Stomach smooth muscle (tissue), 2 donors: ENCODE measurements around the gene DSCAML1.
A peak's percentile ranks its signal among the peaks of the same experiment; 100 is the strongest.

Experiments used
- H3K27ac ChIP-seq: one replicate; pipeline ENCODE4 v1.7.0; 2013; ENCODE audit warnings: mild to moderate bottlenecking, low read length, inconsistent platforms
- H3K27me3 ChIP-seq, 2 donors: one replicate each; pipeline ENCODE4 v1.7.0; 2013; ENCODE audit warnings: low read length in 2 of 2; ENCODE audit not compliant: insufficient read depth in 2 of 2, control insufficient read depth in 1 of 2
- H3K36me3 ChIP-seq, 2 donors: one replicate each; pipeline ENCODE4 v1.7.0; 2013; ENCODE audit warnings: low read length in 2 of 2; ENCODE audit not compliant: control insufficient read depth in 2 of 2, insufficient read depth in 2 of 2
- H3K4me1 ChIP-seq: one replicate; pipeline ENCODE4 v1.7.0; 2013; ENCODE audit warnings: low read length; ENCODE audit not compliant: control insufficient read depth, insufficient read depth
- H3K4me3 ChIP-seq, 2 donors: one replicate each; pipeline ENCODE4 v1.7.0; 2013; ENCODE audit warnings: low read length in 2 of 2
- H3K9ac ChIP-seq, 2 donors: one replicate each; pipeline ENCODE4 v1.7.0; 2013; ENCODE audit warnings: low read length in 2 of 2, mild to moderate bottlenecking in 1 of 2
- H3K9me3 ChIP-seq, 2 donors: one replicate each; pipeline ENCODE4 v1.7.0; 2013; ENCODE audit warnings: low read length in 2 of 2; ENCODE audit not compliant: control insufficient read depth in 2 of 2
- donor health status: healthy.
- donor health status: Pancreatic carcinoma.

Gene DSCAML1

GRCh38 chr11:117830072-117830471, 33.1 kb upstream of the DSCAML1 start:
- no peaks in the 10 kb centered on the region for H3K9me3 ChIP-seq
- peaks cover 2 to 10% of the 10 kb centered on the region in 2 donors for H3K36me3 ChIP-seq
- no peak overlapping the region for H3K27ac ChIP-seq
- peaks cover 4 to 16% of the 10 kb centered on the region in 2 donors for H3K27me3 ChIP-seq
- no peak overlapping the region for H3K9ac ChIP-seq
- no peak overlapping the region for H3K4me3 ChIP-seq
- peaks cover 25% of the 10 kb centered on the region for H3K4me1 ChIP-seq

- peaks cover 4 to 16% of the 10 kb centered on the region in 2 donors for H3K27me3 ChIP-seq
- no peak overlapping the region for H3K27ac ChIP-seq
- H3K36me3 ChIP-seq = peaks cover 0 to 6% of the 10 kb centered on the region in 2 donors
- H3K4me3 ChIP-seq = no peak overlapping the region
- H3K9ac ChIP-seq = peak overlapping the region in 1 of 2 donors; percentile 36
- peaks cover 31% of the 10 kb centered on the region for H3K4me1 ChIP-seq
- H3K9me3 ChIP-seq = no peaks in the 10 kb centered on the region
Observed at GRCh38 chr11:117829369-117829725, 32.3 kb upstream of the DSCAML1 start.

- H3K4me3 ChIP-seq = no peak overlapping the region
- H3K9me3 ChIP-seq = no peaks in the 10 kb centered on the region
- H3K4me1 ChIP-seq = peaks cover 37% of the 10 kb centered on the region
- H3K27me3 ChIP-seq = peaks cover 4 to 16% of the 10 kb centered on the region in 2 donors
- H3K36me3 ChIP-seq = peaks cover 0 to 2% of the 10 kb centered on the region in 2 donors
- H3K9ac ChIP-seq = peak overlapping the region in 1 of 2 donors; percentile 36
- H3K27ac ChIP-seq = no peak overlapping the region
Observed at GRCh38 chr11:117828611-117829368, 31.8 kb upstream of the DSCAML1 start.

GRCh38 chr11:117827521-117828511, 30.8 kb upstream of the DSCAML1 start:
- Histone ChIP-seq H3K9ac (no peak overlapping the region), H3K36me3 (peaks cover 0 to 2% of the 10 kb centered on the region in 2 donors), H3K4me3 (no peak overlapping the region), H3K4me1 (peaks cover 37% of the 10 kb centered on the region), H3K27me3 (peaks cover 4 to 13% of the 10 kb centered on the region in 2 donors), H3K9me3 (no peaks in the 10 kb centered on the region), H3K27ac (no peak overlapping the region)

- Histone ChIP-seq H3K4me1 (peaks cover 42% of the 10 kb centered on the region), H3K9ac (no peak overlapping the region), H3K9me3 (no peaks in the 10 kb centered on the region), H3K27ac (no peak overlapping the region), H3K36me3 (no peaks in the 10 kb centered on the region), H3K4me3 (no peak overlapping the region), H3K27me3 (peaks cover 4 to 19% of the 10 kb centered on the region in 2 donors)
Observed at GRCh38 chr11:117826832-117827231, 29.8 kb upstream of the DSCAML1 start.

GRCh38 chr11:117826190-117826570, 29.2 kb upstream of the DSCAML1 start:
- Histone ChIP-seq H3K9me3 (no peaks in the 10 kb centered on the region), H3K4me3 (no peak overlapping the region), H3K36me3 (no peaks in the 10 kb centered on the region), H3K4me1 (peaks cover 43% of the 10 kb centered on the region), H3K27ac (no peak overlapping the region), H3K27me3 (peaks cover 4 to 14% of the 10 kb centered on the region in 2 donors), H3K9ac (no peak overlapping the region)

- Histone ChIP-seq H3K36me3 (no peaks in the 10 kb centered on the region), H3K4me3 (no peak overlapping the region), H3K9me3 (no peaks in the 10 kb centered on the region), H3K27ac (peak overlapping the region; percentile 18), H3K27me3 (peaks cover 4 to 10% of the 10 kb centered on the region in 2 donors), H3K4me1 (peaks cover 43% of the 10 kb centered on the region), H3K9ac (no peak overlapping the region)
Observed at GRCh38 chr11:117825538-117826189, 28.6 kb upstream of the DSCAML1 start.

GRCh38 chr11:117824571-117825537, 27.8 kb upstream of the DSCAML1 start, which contains the start of gene FXYD2:
FXYD2 (minus strand) TSS chr11:117824744; CDS start chr11:117824678, 66 bp downstream.
- Histone ChIP-seq H3K9me3 (no peaks in the 10 kb centered on the region), H3K27ac (peak within 1 kb of the TSS; percentile 53), H3K4me3 (peak within 1 kb of the TSS in 1 of 2 donors; percentile 8), H3K36me3 (no peaks in the 10 kb centered on the region), H3K27me3 (peaks cover 2 to 5% of the 10 kb centered on the region in 2 donors), H3K4me1 (peaks cover 43% of the 10 kb centered on the region), H3K9ac (peak within 1 kb of the TSS in 1 of 2 donors; percentile 38)

- no peaks in the 10 kb centered on the region for H3K9me3 ChIP-seq
- no peak overlapping the region for H3K4me3 ChIP-seq
- H3K4me1 ChIP-seq = peaks cover 45% of the 10 kb centered on the region
- H3K27me3 ChIP-seq = peaks cover 2 to 5% of the 10 kb centered on the region in 2 donors
- H3K36me3 ChIP-seq = no peaks in the 10 kb centered on the region
- H3K27ac ChIP-seq = peak overlapping the region; percentile 53
- H3K9ac ChIP-seq = peak overlapping the region in 1 of 2 donors; percentile 38
Observed at GRCh38 chr11:117823946-117824420, 27.0 kb upstream of the DSCAML1 start.
